ENCODE measurements around the gene SUOX. TPM values are rescaled to one million over a fixed set of nuclear protein-coding genes. Genes with fewer than 3 reads are reported as not detected.
"Not testable (repeated sequence)": the region's sequence is repeated elsewhere in the genome, so short reads cannot be mapped to it uniquely, and the experiment has no call there.

The SUOX gene
- total RNA-seq, 1 donor, result 17.3 TPM

DNA sequence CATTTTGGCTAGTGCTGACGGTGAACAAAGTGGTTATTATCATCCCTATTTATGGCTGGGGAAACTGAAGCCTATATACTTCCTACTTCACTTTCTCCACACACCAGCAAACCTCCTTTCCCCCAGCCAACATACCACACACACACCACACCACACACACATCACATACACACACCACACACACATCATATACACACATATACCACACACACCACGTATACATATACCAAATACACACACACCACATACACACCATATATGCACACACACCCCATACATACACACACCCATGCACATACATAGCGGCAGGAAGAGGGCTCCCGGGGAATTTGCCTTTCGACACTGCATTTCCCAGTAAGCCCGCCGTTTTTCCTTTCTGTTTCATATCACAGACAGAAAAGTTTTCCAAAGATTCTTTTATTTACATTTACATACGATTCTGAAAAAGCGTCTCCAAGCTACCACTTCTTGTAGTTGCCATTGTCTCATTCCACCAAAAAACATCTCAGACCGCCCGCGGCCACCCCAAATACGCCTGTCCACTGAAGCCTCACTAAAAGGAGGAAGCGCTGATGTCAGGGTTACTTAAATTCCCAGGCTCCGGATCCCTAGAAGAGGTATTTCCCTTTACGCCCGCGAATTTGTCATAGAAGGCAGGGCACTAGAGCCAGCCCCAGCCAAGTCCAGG is 24.0 kb upstream of the SUOX start:
- DNase-seq (ENCODE audit: low read depth), result no peak
- peak overlapping the region; percentile 65 for H3K4me3 ChIP-seq (ENCODE audit: low read depth, low read length)
- TF ChIP-seq, protein P1, sequence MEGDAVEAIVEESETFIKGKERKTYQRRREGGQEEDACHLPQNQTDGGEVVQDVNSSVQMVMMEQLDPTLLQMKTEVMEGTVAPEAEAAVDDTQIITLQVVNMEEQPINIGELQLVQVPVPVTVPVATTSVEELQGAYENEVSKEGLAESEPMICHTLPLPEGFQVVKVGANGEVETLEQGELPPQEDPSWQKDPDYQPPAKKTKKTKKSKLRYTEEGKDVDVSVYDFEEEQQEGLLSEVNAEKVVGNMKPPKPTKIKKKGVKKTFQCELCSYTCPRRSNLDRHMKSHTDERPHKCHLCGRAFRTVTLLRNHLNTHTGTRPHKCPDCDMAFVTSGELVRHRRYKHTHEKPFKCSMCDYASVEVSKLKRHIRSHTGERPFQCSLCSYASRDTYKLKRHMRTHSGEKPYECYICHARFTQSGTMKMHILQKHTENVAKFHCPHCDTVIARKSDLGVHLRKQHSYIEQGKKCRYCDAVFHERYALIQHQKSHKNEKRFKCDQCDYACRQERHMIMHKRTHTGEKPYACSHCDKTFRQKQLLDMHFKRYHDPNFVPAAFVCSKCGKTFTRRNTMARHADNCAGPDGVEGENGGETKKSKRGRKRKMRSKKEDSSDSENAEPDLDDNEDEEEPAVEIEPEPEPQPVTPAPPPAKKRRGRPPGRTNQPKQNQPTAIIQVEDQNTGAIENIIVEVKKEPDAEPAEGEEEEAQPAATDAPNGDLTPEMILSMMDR (IDR thresholded peaks at IDR 0.05; ENCODE audit: insufficient read depth, low read depth, low read length), result no peak

DNA sequence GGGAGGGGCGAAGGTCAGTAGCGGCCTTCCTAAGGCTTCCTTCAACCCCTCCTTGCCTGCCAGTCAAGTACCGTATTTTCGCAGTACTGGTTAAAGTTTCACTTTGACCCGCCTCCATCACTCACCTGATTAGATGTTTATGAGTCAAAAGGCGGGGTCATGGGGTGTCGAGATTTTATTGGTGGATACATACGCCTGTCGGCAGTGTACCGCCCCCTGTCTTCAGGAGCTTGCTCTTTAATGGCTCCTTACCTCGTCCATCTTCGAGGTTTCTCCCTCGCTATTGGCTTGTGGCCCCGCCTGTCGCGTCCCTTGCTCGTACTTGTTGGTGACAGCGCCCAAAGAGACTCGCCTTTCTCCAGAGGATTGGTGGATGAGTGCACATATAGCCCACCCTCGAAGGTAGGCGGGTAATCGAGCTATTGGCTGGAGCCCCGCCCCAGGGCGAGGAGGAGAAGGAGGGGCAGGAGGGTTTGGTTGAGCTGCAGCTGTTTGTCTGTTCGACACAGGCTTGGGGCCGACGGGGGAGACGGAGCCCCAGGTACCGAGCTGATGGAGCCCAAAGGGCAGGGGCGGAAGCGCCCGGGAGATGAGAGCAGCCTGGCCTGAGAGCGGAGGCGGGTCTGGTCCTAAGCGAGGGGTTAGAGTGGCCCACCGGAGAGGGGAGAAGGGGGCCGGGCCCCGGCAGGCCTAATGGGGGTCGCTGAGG is 23.3 kb upstream of the SUOX start, which contains the start of gene RAB5B:
Gene RAB5B (plus strand): TSS at position 480 of the 709 bp plus-strand sequence. CDS start 12,883 bp downstream, outside the sequence.
- H3K4me3 ChIP-seq (ENCODE audit: low read depth, low read length), result peak within 1 kb of the TSS; percentile 97
- DNase-seq (ENCODE audit: low read depth), result peak; percentile 100
- TF ChIP-seq, protein P1 (IDR thresholded peaks at IDR 0.05; ENCODE audit: insufficient read depth, low read depth, low read length), result no peak

DNA sequence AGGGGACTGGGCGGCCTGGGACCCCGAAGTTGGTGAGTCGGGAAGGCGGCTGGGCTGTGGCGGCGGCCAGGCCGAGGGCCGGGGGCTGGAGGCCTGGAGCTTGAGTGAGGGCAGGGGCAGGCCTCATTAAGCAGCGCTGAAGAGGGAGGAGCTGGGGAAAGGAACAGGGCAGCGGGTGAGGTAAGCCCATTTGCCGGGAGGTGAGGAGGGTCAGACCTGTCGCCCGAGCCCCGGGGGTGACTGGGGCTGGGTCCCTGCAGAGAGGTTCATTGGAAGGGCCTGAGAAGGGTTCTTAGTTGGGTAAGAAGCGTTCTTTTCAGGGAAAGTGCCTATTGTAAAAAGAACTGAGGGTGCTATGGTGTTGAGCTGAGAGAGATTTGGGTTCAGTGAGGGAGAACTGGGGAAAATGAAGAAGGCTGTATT is 22.8 kb upstream of the SUOX start:
- TF ChIP-seq, protein P1 (IDR thresholded peaks at IDR 0.05; ENCODE audit: insufficient read depth, low read depth, low read length), result no peak
- H3K4me3 ChIP-seq (ENCODE audit: low read depth, low read length), result peak overlapping the region; percentile 97
- DNase-seq (ENCODE audit: low read depth), result peak; percentile 56

DNA sequence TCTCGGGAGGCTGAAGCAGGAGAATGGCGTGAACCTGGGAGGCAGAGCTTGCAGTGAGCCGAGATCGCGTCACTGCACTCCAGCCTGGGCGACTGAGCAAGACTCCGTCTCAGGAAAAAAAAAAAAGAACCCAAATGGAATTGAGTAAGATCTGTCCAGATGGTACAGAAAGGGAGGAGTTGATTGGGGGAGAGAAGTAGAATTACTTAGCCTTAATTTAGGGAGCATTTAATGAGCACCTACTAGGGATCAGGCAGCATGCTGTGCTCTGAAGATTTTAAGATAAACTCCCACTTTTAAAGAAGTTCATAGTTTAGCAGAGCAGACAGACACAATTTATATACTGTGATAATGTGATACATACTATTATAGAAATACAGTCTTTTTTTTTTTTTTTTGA is 18.7 kb upstream of the SUOX start:
- no peak overlapping the region for H3K4me3 ChIP-seq (ENCODE audit: low read depth, low read length)
- TF ChIP-seq, protein P1 (IDR thresholded peaks at IDR 0.05; ENCODE audit: insufficient read depth, low read depth, low read length), result no peak
- no peak for DNase-seq (ENCODE audit: low read depth)

DNA sequence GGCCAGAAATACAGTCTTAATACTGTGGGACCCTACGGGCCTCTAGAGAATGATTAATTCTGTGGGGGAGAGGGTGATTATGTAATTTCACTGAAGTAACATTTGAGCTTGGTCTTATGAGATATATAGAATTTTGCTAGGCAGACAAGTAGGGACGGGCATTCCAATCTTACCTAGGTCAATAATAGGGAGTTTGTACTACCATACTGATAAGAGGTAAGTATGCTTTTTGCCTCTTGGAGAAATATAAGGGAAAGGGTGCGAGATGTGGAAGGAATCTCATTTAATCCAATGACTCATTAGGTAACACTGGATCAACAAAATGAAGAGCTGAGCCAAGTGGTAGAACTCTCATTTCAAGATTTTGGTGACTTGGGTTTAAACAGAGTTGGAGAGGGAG is 18.0 kb upstream of the SUOX start:
- DNase-seq (ENCODE audit: low read depth), result no peak
- H3K4me3 ChIP-seq (ENCODE audit: low read depth, low read length), result no peak overlapping the region
- TF ChIP-seq, protein P1 (IDR thresholded peaks at IDR 0.05; ENCODE audit: insufficient read depth, low read depth, low read length), result no peak

DNA sequence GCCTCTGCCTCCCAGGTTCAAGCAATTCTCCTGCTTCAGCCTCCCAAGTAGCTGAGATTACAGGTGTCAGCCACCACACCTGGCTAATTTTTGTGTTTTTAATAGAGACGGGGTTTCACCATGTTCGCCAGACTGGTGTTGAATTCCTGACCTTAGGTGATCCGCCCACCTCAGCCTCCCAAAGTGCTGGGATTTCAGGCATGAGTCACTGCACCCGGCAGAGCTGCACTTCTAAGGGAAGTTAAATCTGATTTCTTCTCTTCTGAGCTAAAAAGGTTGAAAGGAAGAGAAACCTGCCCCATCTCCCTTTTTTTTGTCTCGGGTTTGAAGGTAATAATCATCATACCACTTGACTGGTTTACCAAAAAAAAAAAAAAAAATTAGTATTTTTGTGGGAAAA is 15.2 kb upstream of the SUOX start:
- DNase-seq (ENCODE audit: low read depth); H3K4me3 ChIP-seq (ENCODE audit: low read depth, low read length): not testable (repeated sequence)

DNA sequence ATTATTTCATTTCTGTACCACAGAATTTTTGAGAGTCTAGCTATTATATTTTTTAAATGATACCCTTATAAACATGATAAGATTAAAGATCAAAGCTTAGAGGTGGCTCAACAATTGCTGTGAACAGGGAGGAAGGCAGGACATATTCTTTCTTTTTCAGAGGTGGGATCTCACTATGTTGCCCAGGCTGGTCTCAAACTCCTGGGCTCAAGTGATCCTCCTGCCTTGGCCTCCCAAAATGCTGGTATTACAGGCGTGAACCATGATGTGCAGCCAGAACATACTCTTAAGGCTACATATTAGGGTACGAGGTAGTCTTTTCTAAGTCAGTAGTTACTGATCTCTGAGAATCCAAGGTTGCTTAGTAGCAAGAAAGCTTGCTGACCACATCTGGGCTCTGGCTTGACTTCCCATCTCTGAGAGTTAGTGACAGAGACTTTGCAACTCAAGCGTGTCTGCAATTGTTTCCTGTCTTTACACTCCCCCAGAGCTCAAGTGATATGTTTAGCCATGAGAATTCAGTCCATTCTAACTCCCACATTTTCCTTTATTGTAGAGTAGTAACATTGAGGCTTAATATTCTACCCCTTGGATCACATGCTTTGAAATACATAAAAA is 14.6 kb upstream of the SUOX start:
- H3K4me3 ChIP-seq (ENCODE audit: low read depth, low read length), result no peak overlapping the region
- peak; percentile 34 for DNase-seq (ENCODE audit: low read depth)
- TF ChIP-seq, protein P1 (IDR thresholded peaks at IDR 0.05; ENCODE audit: insufficient read depth, low read depth, low read length), result no peak
